Naive B cell (primary cell): Measurements from ENCODE around the gene MSH3. TPM values are rescaled to one million over a fixed set of nuclear protein-coding genes. Genes with fewer than 3 reads are reported as not detected.
A peak's percentile ranks its signal among the peaks of the same experiment; 100 is the strongest.
"Not testable (repeated sequence)": the region's sequence is repeated elsewhere in the genome, so short reads cannot be mapped to it uniquely, and the experiment has no call there.

Experiments used
- ATAC-seq, 2 donors: fragments of 150-1000 bp; cut with Tn5 transposase; 2 replicates each; pipeline ENCODE4 v1.10.0; 2021; ENCODE audit warnings: low read depth in 2 of 2, mild to moderate bottlenecking in 2 of 2, moderate library complexity in 2 of 2
- DNase-seq: peaks from one replicate; pipeline ENCODE4 v3.0.0; 2022
- H3K27ac Mint-ChIP-seq, 6 donors: one replicate each; pipeline ENCODE4 v1.8.0; 2020 to 2022; ENCODE audit warnings: mild to moderate bottlenecking in 6 of 6, mixed read lengths in 6 of 6, moderate library complexity in 5 of 6, inconsistent platforms in 2 of 6
- H3K27me3 Mint-ChIP-seq, 3 donors: one replicate each; pipeline ENCODE4 v1.8.0; 2021 to 2022; ENCODE audit warnings: mixed read lengths in 3 of 3, mild to moderate bottlenecking in 1 of 3
- H3K36me3 Mint-ChIP-seq, 2 donors: one replicate each; pipeline ENCODE4 v1.8.0; 2020 to 2022; ENCODE audit warnings: mixed read lengths in 2 of 2, inconsistent platforms in 1 of 2, mild to moderate bottlenecking in 1 of 2
- H3K4me1 Mint-ChIP-seq, 3 donors: one replicate each; pipeline ENCODE4 v1.8.0; 2020 to 2022; ENCODE audit warnings: mixed read lengths in 3 of 3, inconsistent platforms in 1 of 3, mild to moderate bottlenecking in 1 of 3, moderate library complexity in 1 of 3
- H3K4me3 Mint-ChIP-seq, 8 donors: one replicate each; pipeline ENCODE4 v1.8.0; 2020 to 2022; ENCODE audit warnings: mild to moderate bottlenecking in 8 of 8, mixed read lengths in 8 of 8, moderate library complexity in 8 of 8, inconsistent platforms in 2 of 8
- H3K9me3 Mint-ChIP-seq, 7 donors: one replicate each; pipeline ENCODE4 v1.8.0; 2020 to 2022; ENCODE audit warnings: mixed read lengths in 7 of 7, mild to moderate bottlenecking in 5 of 7, inconsistent platforms in 2 of 7, moderate library complexity in 1 of 7
- polyA plus RNA-seq, 6 donors: library from polyadenylated mRNA; unstranded; fragments of 300-500 nt; fragmentation: Illumina TruSeq; gene quantifications; one replicate each; pipeline ENCODE4 v1.2.3, GENCODE V29; 2021; ENCODE audit warnings: low read depth in 6 of 6

Gene MSH3
- polyA plus RNA-seq, 6 donors from 2014 or later: 12.4 to 14.8 (median 12.9) TPM

GRCh38 chr5:80835128-80835527 lies 180.7 kb downstream of the MSH3 start:
- Mint-ChIP-seq H3K4me1 (no peaks in the 10 kb centered on the region), H3K9me3 (peaks cover 0 to 1% (median 0%) of the 10 kb centered on the region in 7 donors), H3K27ac (peak overlapping the region in 1 of 6 donors; percentile 7), H3K36me3 (peaks cover 0 to 4% of the 10 kb centered on the region in 2 donors), H3K27me3 (no peaks in the 10 kb centered on the region), H3K4me3 (no peak overlapping the region)
- DNase-seq (no peak), ATAC-seq (no peak)

- Mint-ChIP-seq H3K4me1 (peaks cover 2 to 7% (median 7%) of the 10 kb centered on the region in 3 donors), H3K27ac (peak overlapping the region in 2 of 6 donors; percentile 54 to 79), H3K4me3 (peak overlapping the region in 1 of 8 donors; percentile 2), H3K27me3 (no peaks in the 10 kb centered on the region), H3K9me3 (peaks cover 0 to 9% (median 3%) of the 10 kb centered on the region in 7 donors), H3K36me3 (no peaks in the 10 kb centered on the region)
- ATAC-seq (no peak), DNase-seq (no peak)
Observed at GRCh38 chr5:80837679-80838078, 183.2 kb downstream of the MSH3 start.

- H3K9me3 Mint-ChIP-seq: peaks cover 0 to 19% (median 9%) of the 10 kb centered on the region in 7 donors
- not testable (repeated sequence) for ATAC-seq, H3K4me3 Mint-ChIP-seq, H3K27me3 Mint-ChIP-seq, DNase-seq
- peaks cover 10 to 23% (median 22%) of the 10 kb centered on the region in 3 donors for H3K4me1 Mint-ChIP-seq
- peak overlapping the region in 1 of 6 donors; percentile 63 for H3K27ac Mint-ChIP-seq
- peaks cover 15 to 29% of the 10 kb centered on the region in 2 donors for H3K36me3 Mint-ChIP-seq
Observed at GRCh38 chr5:80841026-80841797, 186.8 kb downstream of the MSH3 start.

GRCh38 chr5:80846422-80846821 lies 192.0 kb downstream of the MSH3 start:
- H3K4me3 Mint-ChIP-seq, H3K27me3 Mint-ChIP-seq, H3K27ac Mint-ChIP-seq, ATAC-seq, DNase-seq: not testable (repeated sequence)
- peaks cover 9 to 23% (median 22%) of the 10 kb centered on the region in 3 donors for H3K4me1 Mint-ChIP-seq
- peaks cover 50 to 61% of the 10 kb centered on the region in 2 donors for H3K36me3 Mint-ChIP-seq
- H3K9me3 Mint-ChIP-seq: peaks cover 8 to 46% (median 30%) of the 10 kb centered on the region in 7 donors

- H3K4me3 Mint-ChIP-seq, DNase-seq, H3K4me1 Mint-ChIP-seq, H3K27ac Mint-ChIP-seq, ATAC-seq, H3K27me3 Mint-ChIP-seq: not testable (repeated sequence)
- Mint-ChIP-seq H3K36me3 (peaks cover 50 to 54% of the 10 kb centered on the region in 2 donors), H3K9me3 (peaks cover 8 to 39% (median 24%) of the 10 kb centered on the region in 7 donors)
Observed at GRCh38 chr5:80850168-80850567, 195.7 kb downstream of the MSH3 start.

- no peak for ATAC-seq
- H3K9me3 Mint-ChIP-seq: peaks cover 13 to 54% (median 31%) of the 10 kb centered on the region in 7 donors
- no peaks in the 10 kb centered on the region for H3K4me1 Mint-ChIP-seq
- no peak overlapping the region for H3K4me3 Mint-ChIP-seq
- no peaks in the 10 kb centered on the region for H3K27me3 Mint-ChIP-seq
- H3K36me3 Mint-ChIP-seq: peaks cover 60 to 63% of the 10 kb centered on the region in 2 donors
- peak overlapping the region in 1 of 6 donors; percentile 57 for H3K27ac Mint-ChIP-seq
- no peak for DNase-seq
Observed at GRCh38 chr5:80852331-80853245, 198.1 kb downstream of the MSH3 start.

GRCh38 chr5:80853413-80853812 lies 199.0 kb downstream of the MSH3 start:
- ATAC-seq (no peak), DNase-seq (no peak)
- Mint-ChIP-seq H3K9me3 (peaks cover 10 to 51% (median 31%) of the 10 kb centered on the region in 7 donors), H3K27me3 (no peaks in the 10 kb centered on the region), H3K4me3 (no peak overlapping the region), H3K36me3 (peaks cover 60 to 67% of the 10 kb centered on the region in 2 donors), H3K27ac (no peak overlapping the region), H3K4me1 (no peaks in the 10 kb centered on the region)

GRCh38 chr5:80854583-80854982 lies 200.1 kb downstream of the MSH3 start:
- H3K27ac Mint-ChIP-seq: no peak overlapping the region
- no peaks in the 10 kb centered on the region for H3K27me3 Mint-ChIP-seq
- peaks cover 9 to 41% (median 27%) of the 10 kb centered on the region in 7 donors for H3K9me3 Mint-ChIP-seq
- peaks cover 58 to 66% of the 10 kb centered on the region in 2 donors for H3K36me3 Mint-ChIP-seq
- H3K4me3 Mint-ChIP-seq: peak overlapping the region in 1 of 8 donors; percentile 2
- ATAC-seq (no peak), DNase-seq (no peak)
- H3K4me1 Mint-ChIP-seq: no peaks in the 10 kb centered on the region

GRCh38 chr5:80860924-80861613 lies 206.6 kb downstream of the MSH3 start:
- DNase-seq (no peak), ATAC-seq (no peak)
- H3K27ac Mint-ChIP-seq: no peak overlapping the region
- H3K27me3 Mint-ChIP-seq: no peaks in the 10 kb centered on the region
- H3K36me3 Mint-ChIP-seq: peaks cover 50 to 57% of the 10 kb centered on the region in 2 donors
- peaks cover 0 to 19% (median 11%) of the 10 kb centered on the region in 7 donors for H3K9me3 Mint-ChIP-seq
- H3K4me3 Mint-ChIP-seq: no peak overlapping the region
- H3K4me1 Mint-ChIP-seq: peaks cover 0 to 8% (median 0%) of the 10 kb centered on the region in 3 donors

GRCh38 chr5:80863708-80864107 lies 209.3 kb downstream of the MSH3 start:
- Mint-ChIP-seq H3K4me1 (peaks cover 0 to 8% (median 0%) of the 10 kb centered on the region in 3 donors), H3K27me3 (no peaks in the 10 kb centered on the region), H3K9me3 (peaks cover 0 to 2% (median 0%) of the 10 kb centered on the region in 7 donors), H3K27ac (peak overlapping the region in 3 of 6 donors; percentile 34 to 49 (median 37)), H3K36me3 (peaks cover 45 to 60% of the 10 kb centered on the region in 2 donors), H3K4me3 (no peak overlapping the region)
- ATAC-seq: no peak
- no peak for DNase-seq

- Mint-ChIP-seq H3K27me3 (no peaks in the 10 kb centered on the region), H3K4me3 (no peak overlapping the region), H3K36me3 (peaks cover 45 to 59% of the 10 kb centered on the region in 2 donors), H3K4me1 (peaks cover 0 to 8% (median 0%) of the 10 kb centered on the region in 3 donors), H3K9me3 (peaks cover 0 to 2% (median 0%) of the 10 kb centered on the region in 7 donors), H3K27ac (peak overlapping the region in 2 of 6 donors; percentile 34 to 67)
- ATAC-seq (no peak), DNase-seq (no peak)
Observed at GRCh38 chr5:80864109-80864508, 209.7 kb downstream of the MSH3 start.

- peaks cover 0 to 8% (median 0%) of the 10 kb centered on the region in 3 donors for H3K4me1 Mint-ChIP-seq
- no peak for ATAC-seq
Observed at GRCh38 chr5:80864706-80865435, 210.4 kb downstream of the MSH3 start.

More at GRCh38 chr5:80864706-80865435, 210.4 kb downstream of the MSH3 start:
- DNase-seq: no peak
- Mint-ChIP-seq H3K27me3 (no peaks in the 10 kb centered on the region), H3K4me3 (no peak overlapping the region), H3K36me3 (peaks cover 44 to 59% of the 10 kb centered on the region in 2 donors), H3K27ac (no peak overlapping the region), H3K9me3 (peaks cover 0 to 2% (median 0%) of the 10 kb centered on the region in 7 donors)
